HG03469 (cell line): ENCODE measurements around the gene ADNP.

Source experiments
- ATAC-seq: cut with Tn5 transposase; IDR thresholded peaks from one replicate; pipeline ENCODE4 v1.9.1; 2021; ENCODE audit warnings: mild to moderate bottlenecking, moderate library complexity, moderate number of reproducible peaks; ENCODE audit not compliant: unreplicated experiment

ADNP gene

GRCh38 chr20:50932691-50933280, 1.5 kb upstream of the ADNP start:
- ATAC-seq: no peak

GRCh38 chr20:50932016-50932485, 814 bp upstream of the ADNP start:
- no peak for ATAC-seq

GRCh38 chr20:50930976-50931305, 296 bp downstream of the ADNP start:
- no peak for ATAC-seq

- ATAC-seq: no peak
These were observed 880 bp downstream of the ADNP start for GRCh38 chr20:50930139-50930975.

- peak; percentile 43 for ATAC-seq
These were observed 1.7 kb downstream of the ADNP start for GRCh38 chr20:50929299-50930138.

- ATAC-seq: no peak
These were observed 2.8 kb downstream of the ADNP start for GRCh38 chr20:50928469-50928868.

GRCh38 chr20:50926530-50926929, 4.7 kb downstream of the ADNP start:
- ATAC-seq: no peak

- no peak for ATAC-seq
These were observed 6.8 kb downstream of the ADNP start for GRCh38 chr20:50924261-50924920.

GRCh38 chr20:50921803-50922501, 9.3 kb downstream of the ADNP start:
- ATAC-seq: no peak

GRCh38 chr20:50920997-50921396, 10.2 kb downstream of the ADNP start:
- ATAC-seq: no peak

GRCh38 chr20:50919567-50919966, 11.7 kb downstream of the ADNP start:
- no peak for ATAC-seq

GRCh38 chr20:50918403-50918802, 12.8 kb downstream of the ADNP start:
- no peak for ATAC-seq

- no peak for ATAC-seq
These were observed 14.3 kb downstream of the ADNP start for GRCh38 chr20:50916934-50917333.

GRCh38 chr20:50916257-50916656, 15.0 kb downstream of the ADNP start:
- ATAC-seq: no peak

GRCh38 chr20:50915424-50915823, 15.8 kb downstream of the ADNP start:
- ATAC-seq: no peak

GRCh38 chr20:50913690-50914375, 17.4 kb downstream of the ADNP start:
- ATAC-seq: no peak

- ATAC-seq: no peak
These were observed 19.5 kb downstream of the ADNP start for GRCh38 chr20:50911716-50912115.

GRCh38 chr20:50911030-50911429, 20.2 kb downstream of the ADNP start:
- ATAC-seq: no peak

GRCh38 chr20:50909413-50909812, 21.8 kb downstream of the ADNP start:
- ATAC-seq: no peak

GRCh38 chr20:50904067-50904570, 27.1 kb downstream of the ADNP start:
- ATAC-seq: no peak
